SK-N-SH treated with all-trans-retinoic acid at 6 μM for 48 hours (cell line): Measurements from ENCODE around the gene TMEM120B.

Experiments
- ATAC-seq: fragments of 200-7000 bp; cut with Tn5 transposase; 3 replicates; pipeline ENCODE4 v1.9.1; 2020; ENCODE audit warnings: mild to moderate bottlenecking, moderate library complexity
- ARNTL ChIP-seq: fragments of 450-650 bp; formaldehyde crosslinking; IDR thresholded peaks from 2 replicates; pipeline ENCODE4 v1.5.0; 2020; ENCODE audit warnings: low read depth, mild to moderate bottlenecking, moderate library complexity, borderline replicate concordance
- BACH2 ChIP-seq: fragments of 250-450 bp; sonication (Bioruptor Pico); IDR thresholded peaks from 2 replicates; pipeline ENCODE4 v1.9.0; 2021; ENCODE audit warnings: mild to moderate bottlenecking, borderline replicate concordance
- CREB5 ChIP-seq: fragments of 250-450 bp; sonication (Bioruptor Pico); IDR thresholded peaks from 2 replicates; pipeline ENCODE4 v1.5.1; 2020; ENCODE audit warnings: low read depth, mild to moderate bottlenecking, moderate library complexity
- CSDC2 ChIP-seq: fragments of 250-450 bp; sonication (Bioruptor Pico); IDR thresholded peaks from 2 replicates; pipeline ENCODE4 v1.5.0; 2020; ENCODE audit warnings: mild to moderate bottlenecking, moderate library complexity
- CSRNP3 ChIP-seq: fragments of 250-450 bp; sonication (Bioruptor Pico); IDR thresholded peaks from 2 replicates; pipeline ENCODE4 v1.5.1; 2021; ENCODE audit warnings: mild to moderate bottlenecking, moderate library complexity
- ESRRG ChIP-seq: fragments of 250-450 bp; sonication (Bioruptor Pico); IDR thresholded peaks from 2 replicates; pipeline ENCODE4 v1.6.1; 2021; ENCODE audit warnings: mild to moderate bottlenecking
- GLIS3 ChIP-seq: fragments of 250-450 bp; sonication (Bioruptor Pico); IDR thresholded peaks from 2 replicates; pipeline ENCODE4 v1.5.0; 2020; ENCODE audit warnings: mild to moderate bottlenecking, moderate library complexity
- ISL1 ChIP-seq: fragments of 250-450 bp; sonication (Bioruptor Pico); IDR thresholded peaks from 2 replicates; pipeline ENCODE4 v2.1.2; 2022; ENCODE audit warnings: mild to moderate bottlenecking, moderate library complexity
- PATZ1 ChIP-seq: fragments of 250-450 bp; sonication (Bioruptor Pico); IDR thresholded peaks from 2 replicates; pipeline ENCODE4 v1.8.0; 2020; ENCODE audit warnings: mild to moderate bottlenecking, moderate library complexity, borderline replicate concordance
- PPARA ChIP-seq: fragments of 250-450 bp; sonication (Bioruptor Pico); IDR thresholded peaks from 2 replicates; pipeline ENCODE4 v1.5.0; 2020; ENCODE audit warnings: mild to moderate bottlenecking, borderline replicate concordance
- RARB ChIP-seq: fragments of 250-450 bp; sonication (Bioruptor Pico); IDR thresholded peaks from 2 replicates; pipeline ENCODE4 v1.8.0; 2021; ENCODE audit warnings: mild to moderate bottlenecking, moderate library complexity
- SNAI2 ChIP-seq: fragments of 250-450 bp; sonication (Bioruptor Pico); IDR thresholded peaks from 2 replicates; pipeline ENCODE4 v1.5.0; 2020; ENCODE audit warnings: mild to moderate bottlenecking, moderate library complexity
- TCF4 ChIP-seq: fragments of 250-450 bp; sonication (Bioruptor Pico); IDR thresholded peaks from 2 replicates; pipeline ENCODE4 v1.8.0; 2021; ENCODE audit warnings: mild to moderate bottlenecking, moderate library complexity, borderline replicate concordance
- TSHZ2 ChIP-seq: fragments of 250-450 bp; sonication (Bioruptor Pico); IDR thresholded peaks from 2 replicates; pipeline ENCODE4 v1.5.0; 2020; ENCODE audit warnings: mild to moderate bottlenecking, moderate library complexity
- ZC3H10 ChIP-seq: fragments of 250-450 bp; sonication (Bioruptor Pico); IDR thresholded peaks from 2 replicates; pipeline ENCODE4 v1.5.1; 2021; ENCODE audit warnings: mild to moderate bottlenecking, moderate library complexity
- ZFP3 ChIP-seq: fragments of 250-450 bp; sonication (Bioruptor Pico); IDR thresholded peaks from 2 replicates; pipeline ENCODE4 v1.5.0; 2020; ENCODE audit warnings: mild to moderate bottlenecking, moderate library complexity
- ZFP30 ChIP-seq: fragments of 450-650 bp; formaldehyde crosslinking; IDR thresholded peaks from 2 replicates; pipeline ENCODE4 v1.5.0; 2022; ENCODE audit warnings: mild to moderate bottlenecking, moderate library complexity
- ZNF565 ChIP-seq: fragments of 450-650 bp; formaldehyde crosslinking; conservative IDR thresholded peaks from 2 replicates; pipeline ENCODE4 v1.5.0; 2020; ENCODE audit warnings: low read depth, mild to moderate bottlenecking, moderate library complexity
- ZNF70 ChIP-seq: fragments of 450-650 bp; formaldehyde crosslinking; IDR thresholded peaks from 2 replicates; pipeline ENCODE4 v1.5.0; 2020; ENCODE audit warnings: mild to moderate bottlenecking, moderate library complexity
- ZNF8 ChIP-seq: fragments of 450-650 bp; formaldehyde crosslinking; IDR thresholded peaks from 2 replicates; pipeline ENCODE4 v1.5.0; 2020; ENCODE audit warnings: mild to moderate bottlenecking, moderate library complexity

TMEM120B gene

GRCh38 chr12:121779422-121779895 lies 66.9 kb downstream of the TMEM120B start:
- TF ChIP-seq PPARA (CRISPR knock-in tag) = no peak
- TF ChIP-seq, all 23 proteins: peak for 0
- ATAC-seq = no peak

- TF ChIP-seq ZNF565 (CRISPR knock-in tag) (no peak), TCF4 (no peak), SNAI2 (no peak), ZNF8 (CRISPR knock-in tag) (no peak), ISL1 (CRISPR knock-in tag) (no peak), PPARA (CRISPR knock-in tag) (no peak), GLIS3 (CRISPR knock-in tag) (no peak), TSHZ2 (no peak), ARNTL (CRISPR knock-in tag) (no peak), CREB5 (CRISPR knock-in tag) (no peak)
- no peak for ATAC-seq
Measured at GRCh38 chr12:121780429-121780828, 67.9 kb downstream of the TMEM120B start.

- ATAC-seq = no peak
- no peak for TF ChIP-seq ZC3H10
- TF ChIP-seq CSRNP3 (CRISPR knock-in tag) = no peak
- no peak for TF ChIP-seq CREB5 (CRISPR knock-in tag)
- no peak for TF ChIP-seq ZNF70
- no peak for TF ChIP-seq ESRRG (CRISPR knock-in tag)
- TF ChIP-seq BACH2 (CRISPR knock-in tag) = no peak
- no peak for TF ChIP-seq ZFP30 (CRISPR knock-in tag)
- TF ChIP-seq SNAI2 = no peak
- TF ChIP-seq PPARA (CRISPR knock-in tag) = no peak
- no peak for TF ChIP-seq TCF4
- no peak for TF ChIP-seq GLIS3 (CRISPR knock-in tag)
- no peak for TF ChIP-seq RARB (CRISPR knock-in tag)
- TF ChIP-seq ZFP3 (CRISPR knock-in tag) = no peak
- TF ChIP-seq CSDC2 = no peak
- no peak for TF ChIP-seq PATZ1
- TF ChIP-seq ZNF565 (CRISPR knock-in tag) = no peak
Measured at GRCh38 chr12:121781484-121781997, 69.0 kb downstream of the TMEM120B start.
